ENCODE measurements around the gene MTAP. TPM values are rescaled to one million over a fixed set of nuclear protein-coding genes. Genes with fewer than 3 reads are reported as not detected.

The MTAP gene
- total and polyA plus RNA-seq, 4 donors, result 8.6 to 17.7 (median 12.6) TPM

- Histone ChIP-seq H3K4me3 (ENCODE audit: low read depth in 1 of 3, low read length in 3 of 3) (no peak overlapping the region), H3K27ac (ENCODE audit: low read depth in 1 of 2, low read length in 2 of 2) (no peak overlapping the region), H3K36me3 (ENCODE audit: control insufficient read depth in 4 of 4, insufficient read depth in 3 of 4, low read depth in 1 of 4, low read length in 3 of 4) (peaks cover 1 to 24% (median 12%) of the 10 kb centered on the region in 4 donors), H3K9me3 (ENCODE audit: control insufficient read depth in 4 of 4, low read length in 3 of 4) (no peaks in the 10 kb centered on the region), H3K27me3 (ENCODE audit: control insufficient read depth in 4 of 4, insufficient read depth in 4 of 4, low read length in 3 of 4) (no peaks in the 10 kb centered on the region), H3K9ac (ENCODE audit: low read depth in 1 of 2, low read length in 2 of 2) (no peak overlapping the region), H3K4me1 (ENCODE audit: control insufficient read depth in 4 of 4, insufficient read depth in 4 of 4, low read length in 3 of 4) (peaks cover 0 to 5% (median under 1%) of the 10 kb centered on the region in 4 donors)
- no peak for DNase-seq (ENCODE audit: low spot score)
- TF ChIP-seq, protein P1, sequence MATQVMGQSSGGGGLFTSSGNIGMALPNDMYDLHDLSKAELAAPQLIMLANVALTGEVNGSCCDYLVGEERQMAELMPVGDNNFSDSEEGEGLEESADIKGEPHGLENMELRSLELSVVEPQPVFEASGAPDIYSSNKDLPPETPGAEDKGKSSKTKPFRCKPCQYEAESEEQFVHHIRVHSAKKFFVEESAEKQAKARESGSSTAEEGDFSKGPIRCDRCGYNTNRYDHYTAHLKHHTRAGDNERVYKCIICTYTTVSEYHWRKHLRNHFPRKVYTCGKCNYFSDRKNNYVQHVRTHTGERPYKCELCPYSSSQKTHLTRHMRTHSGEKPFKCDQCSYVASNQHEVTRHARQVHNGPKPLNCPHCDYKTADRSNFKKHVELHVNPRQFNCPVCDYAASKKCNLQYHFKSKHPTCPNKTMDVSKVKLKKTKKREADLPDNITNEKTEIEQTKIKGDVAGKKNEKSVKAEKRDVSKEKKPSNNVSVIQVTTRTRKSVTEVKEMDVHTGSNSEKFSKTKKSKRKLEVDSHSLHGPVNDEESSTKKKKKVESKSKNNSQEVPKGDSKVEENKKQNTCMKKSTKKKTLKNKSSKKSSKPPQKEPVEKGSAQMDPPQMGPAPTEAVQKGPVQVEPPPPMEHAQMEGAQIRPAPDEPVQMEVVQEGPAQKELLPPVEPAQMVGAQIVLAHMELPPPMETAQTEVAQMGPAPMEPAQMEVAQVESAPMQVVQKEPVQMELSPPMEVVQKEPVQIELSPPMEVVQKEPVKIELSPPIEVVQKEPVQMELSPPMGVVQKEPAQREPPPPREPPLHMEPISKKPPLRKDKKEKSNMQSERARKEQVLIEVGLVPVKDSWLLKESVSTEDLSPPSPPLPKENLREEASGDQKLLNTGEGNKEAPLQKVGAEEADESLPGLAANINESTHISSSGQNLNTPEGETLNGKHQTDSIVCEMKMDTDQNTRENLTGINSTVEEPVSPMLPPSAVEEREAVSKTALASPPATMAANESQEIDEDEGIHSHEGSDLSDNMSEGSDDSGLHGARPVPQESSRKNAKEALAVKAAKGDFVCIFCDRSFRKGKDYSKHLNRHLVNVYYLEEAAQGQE (IDR thresholded peaks at IDR 0.05), result no peak
- TF ChIP-seq FOXA1 (IDR thresholded peaks at IDR 0.05), result no peak
- no peak for TF ChIP-seq GABPA (IDR thresholded peaks at IDR 0.05 in 1 of 2, conservative IDR thresholded peaks at IDR 0.05 in 1 of 2)
- no peak for TF ChIP-seq RXRA (IDR thresholded peaks at IDR 0.05)
- 57% methylated on average over 8 of the region's 8 CpGs for WGBS
Measured at GRCh38 chr9:21833090-21833801, 30.8 kb downstream of the MTAP start.

DNA sequence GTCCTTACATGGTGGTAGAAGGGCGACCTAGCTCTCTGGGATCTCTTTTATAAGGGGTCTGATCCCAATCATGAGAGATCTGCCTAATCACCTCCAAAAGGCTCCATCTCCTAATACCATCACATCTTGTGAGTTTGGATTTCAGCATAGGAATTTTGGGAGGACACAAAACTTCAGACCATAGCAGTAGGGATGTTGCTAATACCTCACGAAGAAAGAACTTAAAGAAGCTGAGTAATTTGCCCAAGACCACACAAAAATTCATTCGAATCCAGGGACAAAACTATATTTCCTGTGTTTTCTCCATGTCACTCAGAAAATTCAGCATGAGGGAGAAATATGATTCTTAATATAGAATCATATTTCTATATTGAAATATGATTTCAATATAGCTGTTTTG is 32.7 kb downstream of the MTAP start:
- Histone ChIP-seq H3K9me3 (ENCODE audit: control insufficient read depth in 4 of 4, low read length in 3 of 4) (no peaks in the 10 kb centered on the region), H3K27ac (ENCODE audit: low read depth in 1 of 2, low read length in 2 of 2) (no peak overlapping the region), H3K36me3 (ENCODE audit: control insufficient read depth in 4 of 4, insufficient read depth in 3 of 4, low read depth in 1 of 4, low read length in 3 of 4) (peaks cover 4 to 23% (median 19%) of the 10 kb centered on the region in 4 donors), H3K27me3 (ENCODE audit: control insufficient read depth in 4 of 4, insufficient read depth in 4 of 4, low read length in 3 of 4) (no peaks in the 10 kb centered on the region), H3K9ac (ENCODE audit: low read depth in 1 of 2, low read length in 2 of 2) (no peak overlapping the region), H3K4me1 (ENCODE audit: control insufficient read depth in 4 of 4, insufficient read depth in 4 of 4, low read length in 3 of 4) (peaks cover 0 to 5% (median under 1%) of the 10 kb centered on the region in 4 donors), H3K4me3 (ENCODE audit: low read depth in 1 of 3, low read length in 3 of 3) (no peak overlapping the region)
- WGBS, result 98% methylated on average over 3 of the region's 3 CpGs
- DNase-seq (ENCODE audit: low spot score), result no peak
- TF ChIP-seq FOXA1 (IDR thresholded peaks at IDR 0.05), result no peak
- no peak for TF ChIP-seq CTCF (IDR thresholded peaks at IDR 0.05; ENCODE audit: low read depth, low read length, missing input control)
- no peak for TF ChIP-seq ATF3 (IDR thresholded peaks at IDR 0.05)
- TF ChIP-seq RXRA (IDR thresholded peaks at IDR 0.05), result no peak
- TF ChIP-seq EGR1 (IDR thresholded peaks at IDR 0.05; ENCODE audit: low read depth in 2 of 2), result no peak
- TF ChIP-seq JUND (IDR thresholded peaks at IDR 0.05), result no peak

DNA sequence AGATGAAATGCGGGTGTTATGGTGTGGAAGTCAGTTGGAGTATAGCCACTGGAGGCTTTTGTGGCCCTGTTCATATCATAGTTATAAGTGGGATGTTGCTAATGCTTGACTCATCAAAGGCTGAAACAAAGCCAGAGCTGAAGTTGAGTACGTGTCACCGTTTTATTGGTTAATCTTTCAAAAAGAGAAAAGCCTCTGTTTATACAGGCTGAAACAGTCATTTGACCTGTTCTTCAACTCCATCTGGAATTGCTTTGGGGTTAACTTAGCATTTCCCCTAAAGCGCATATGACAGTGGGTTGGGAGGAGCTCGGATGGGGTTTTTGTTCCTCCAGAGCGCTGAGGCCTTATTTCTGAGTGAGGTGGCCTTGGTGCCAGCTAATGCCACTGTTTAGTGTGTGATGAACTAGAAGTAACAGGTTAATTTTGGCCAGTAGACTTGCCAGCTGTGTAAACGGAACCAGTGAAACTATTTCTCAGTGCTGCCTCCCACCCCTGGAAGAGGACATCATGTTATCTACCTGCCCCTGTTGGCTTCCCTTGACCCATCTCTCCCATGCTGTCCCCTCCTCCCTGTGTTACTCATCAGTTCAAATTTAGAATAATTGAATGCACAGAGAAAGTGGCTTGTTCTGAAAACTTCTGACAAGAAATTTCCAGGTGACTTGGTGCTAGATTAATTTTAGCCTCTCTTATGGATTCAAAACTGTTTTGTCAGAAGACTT is 34.2 kb downstream of the MTAP start:
- no peaks in the 10 kb centered on the region for H3K27me3 ChIP-seq (ENCODE audit: control insufficient read depth in 4 of 4, insufficient read depth in 4 of 4, low read length in 3 of 4)
- H3K4me3 ChIP-seq (ENCODE audit: low read depth in 1 of 3, low read length in 3 of 3), result no peak overlapping the region
- no peaks in the 10 kb centered on the region for H3K9me3 ChIP-seq (ENCODE audit: control insufficient read depth in 4 of 4, low read length in 3 of 4)
- WGBS, result 77% methylated on average over 7 of the region's 7 CpGs
- H3K36me3 ChIP-seq (ENCODE audit: control insufficient read depth in 4 of 4, insufficient read depth in 3 of 4, low read depth in 1 of 4, low read length in 3 of 4), result peaks cover 4 to 33% (median 29%) of the 10 kb centered on the region in 4 donors
- H3K4me1 ChIP-seq (ENCODE audit: control insufficient read depth in 4 of 4, insufficient read depth in 4 of 4, low read length in 3 of 4), result peaks cover 0 to 5% (median under 1%) of the 10 kb centered on the region in 4 donors
- H3K9ac ChIP-seq (ENCODE audit: low read depth in 1 of 2, low read length in 2 of 2), result no peak overlapping the region
- no peak for DNase-seq (ENCODE audit: low spot score)
- peak overlapping the region in 1 of 2 donors; percentile 4 for H3K27ac ChIP-seq (ENCODE audit: low read depth in 1 of 2, low read length in 2 of 2)
- TF ChIP-seq RAD21 (IDR thresholded peaks at IDR 0.05) (no peak), FOXA2 (IDR thresholded peaks at IDR 0.05) (no peak), EGR1 (IDR thresholded peaks at IDR 0.05; ENCODE audit: low read depth in 2 of 2) (no peak), NR2F2 (IDR thresholded peaks at IDR 0.05) (no peak), JUND (IDR thresholded peaks at IDR 0.05) (no peak), FOXA1 (IDR thresholded peaks at IDR 0.05) (no peak), ATF3 (IDR thresholded peaks at IDR 0.05) (no peak), SP1 (IDR thresholded peaks at IDR 0.05) (no peak), CTCF (IDR thresholded peaks at IDR 0.05; ENCODE audit: low read depth, low read length, missing input control) (no peak), YY1 (IDR thresholded peaks at IDR 0.05) (no peak)
- TF ChIP-seq, protein P2, sequence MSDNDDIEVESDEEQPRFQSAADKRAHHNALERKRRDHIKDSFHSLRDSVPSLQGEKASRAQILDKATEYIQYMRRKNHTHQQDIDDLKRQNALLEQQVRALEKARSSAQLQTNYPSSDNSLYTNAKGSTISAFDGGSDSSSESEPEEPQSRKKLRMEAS (IDR thresholded peaks at IDR 0.05), result no peak
